ENCODE measurements around the gene RBM23. TPM values are rescaled to one million over a fixed set of nuclear protein-coding genes. Genes with fewer than 3 reads are reported as not detected.
"Not testable (repeated sequence)": the region's sequence is repeated elsewhere in the genome, so short reads cannot be mapped to it uniquely, and the experiment has no call there.

RBM23 gene
- 37.8 TPM for total RNA-seq
- long read RNA-seq, full-length matches to known transcripts: 50 of 75 reads
- long read RNA-seq, partial matches to known transcripts: 8 of 75 reads
- long read RNA-seq, other reads (novel, unspliced or antisense): 17 of 75 reads

DNA sequence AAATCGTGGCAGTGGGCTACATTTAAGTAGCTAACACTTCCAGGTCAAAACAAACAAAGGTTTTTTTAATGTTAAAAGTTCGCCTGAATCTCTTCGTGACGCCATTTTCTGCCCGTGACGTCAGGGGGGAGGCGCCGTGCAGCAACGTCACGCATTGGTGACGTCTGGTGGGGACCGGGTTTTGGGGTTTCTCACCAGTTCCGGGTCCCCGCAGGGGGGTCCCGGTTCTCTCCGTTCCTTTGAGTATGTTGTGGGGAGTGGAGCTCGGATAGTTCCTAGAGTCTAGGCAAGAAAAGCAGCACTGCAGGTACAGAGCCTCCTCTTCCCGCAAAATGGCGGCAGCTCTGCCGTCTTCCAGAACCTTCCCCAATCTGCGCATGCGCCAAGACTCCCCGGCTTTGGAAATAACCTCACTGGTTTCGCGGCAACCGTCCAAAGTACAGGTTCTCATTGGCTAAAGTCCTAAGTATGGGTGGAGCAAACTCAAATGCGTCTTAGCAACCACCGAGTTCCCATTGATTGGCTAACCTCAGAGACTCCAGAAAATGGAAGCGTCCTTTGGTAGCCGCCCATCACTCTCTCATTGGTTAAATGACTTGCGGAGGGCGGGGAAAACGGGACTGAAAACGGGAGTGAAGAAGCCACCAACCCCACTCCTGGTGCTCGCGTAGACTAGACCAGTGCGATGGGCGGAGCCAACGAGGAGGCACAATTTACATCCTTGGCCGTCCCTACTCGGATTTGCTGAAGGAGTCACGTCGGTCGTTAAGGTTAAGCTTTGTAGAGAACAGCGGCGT is at the start of gene RBM23:
Gene RBM23, minus strand, starts transcription at position 346 of the 797 bp plus-strand sequence.
- intact Hi-C loops (cut with DNase I): no loop called here
- ATAC-seq (ENCODE audit: poor library complexity) (peak; percentile 90), DNase-seq (peak; percentile 100)

DNA sequence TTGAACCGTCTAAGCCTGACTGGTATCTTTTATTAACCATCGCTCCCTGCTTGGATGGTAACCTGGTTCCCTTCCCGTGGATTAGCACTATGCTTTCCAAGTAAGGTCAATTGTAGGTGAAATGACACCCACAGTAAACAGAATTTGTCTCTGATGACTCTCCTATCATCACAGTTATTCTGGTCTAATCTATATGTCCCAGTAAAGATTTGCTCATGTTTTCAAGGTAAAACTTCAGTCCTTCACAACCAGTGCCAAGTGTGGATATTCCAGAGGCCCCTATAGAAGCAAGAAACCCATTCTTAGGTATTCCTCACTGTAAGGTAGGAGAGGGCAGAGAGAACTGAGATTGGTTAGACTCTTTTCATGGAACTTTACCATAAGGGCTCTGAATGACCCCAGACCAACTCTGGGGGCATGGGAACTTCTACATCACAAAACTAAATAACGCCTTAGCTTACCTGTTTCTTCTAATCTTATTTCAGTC is 47.9 kb upstream of the RBM23 start:
- ATAC-seq (ENCODE audit: poor library complexity): no peak
- intact Hi-C loops (cut with DNase I): no loop called here
- DNase-seq: no peak

DNA sequence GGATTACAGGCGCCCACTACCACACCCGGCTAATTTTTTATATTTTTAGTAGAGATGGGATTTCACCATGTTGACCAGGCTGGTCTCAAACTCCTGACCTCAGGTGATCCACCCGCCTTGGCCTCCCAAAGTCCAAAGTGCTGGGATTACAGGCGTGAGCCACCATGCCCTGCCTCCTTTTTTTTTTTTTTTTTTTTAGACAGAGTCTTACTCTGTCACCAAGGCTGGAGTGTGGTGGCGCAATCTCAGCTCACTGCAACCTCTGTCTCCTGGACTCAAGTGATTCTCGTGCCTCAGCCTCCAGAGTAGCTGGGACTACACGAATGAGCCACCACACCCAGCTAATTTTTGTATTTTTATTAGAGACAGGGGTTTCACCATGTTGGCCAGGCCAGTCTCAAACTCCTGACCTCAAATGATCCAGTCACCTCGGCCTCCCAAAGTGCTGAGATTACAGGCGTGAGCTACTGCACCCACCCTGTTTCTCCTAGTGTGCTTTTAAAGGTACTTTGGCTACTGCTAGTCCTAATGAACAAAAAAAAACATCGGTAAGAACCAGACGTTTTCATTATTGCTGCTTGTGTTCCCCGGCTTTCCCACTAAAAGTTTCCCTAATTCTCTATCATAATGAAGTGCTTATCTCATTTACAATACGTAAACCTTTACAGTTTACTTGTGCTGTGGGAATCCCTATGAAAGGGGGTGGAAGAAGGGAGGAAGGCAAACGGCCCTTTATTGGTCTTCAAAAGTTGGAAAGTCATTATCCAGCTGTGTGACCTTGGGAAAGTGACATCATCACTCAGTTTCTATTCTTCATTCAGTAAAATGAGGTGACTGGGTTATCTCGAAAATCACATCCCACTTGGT is 47.2 kb upstream of the RBM23 start:
- DNase-seq; intact Hi-C loops (cut with DNase I); ATAC-seq (ENCODE audit: poor library complexity): not testable (repeated sequence)

- ATAC-seq (ENCODE audit: poor library complexity) (no peak), DNase-seq (no peak)
- intact Hi-C loops (cut with DNase I): no loop called here
These were observed 43.2 kb upstream of the RBM23 start for GRCh38 chr14:22962061-22962676.

GRCh38 chr14:22955702-22956569 is 37.0 kb upstream of the RBM23 start:
- no peak for ATAC-seq (ENCODE audit: poor library complexity)
- intact Hi-C loops (cut with DNase I): no loop called here
- no peak for DNase-seq

GRCh38 chr14:22952418-22952817 is 33.5 kb upstream of the RBM23 start:
- intact Hi-C loops (cut with DNase I): no loop called here
- DNase-seq: no peak
- no peak for ATAC-seq (ENCODE audit: poor library complexity)

- intact Hi-C loops (cut with DNase I); ATAC-seq (ENCODE audit: poor library complexity); DNase-seq: not testable (repeated sequence)
These were observed 32.8 kb upstream of the RBM23 start for GRCh38 chr14:22951795-22952194.

- no peak for ATAC-seq (ENCODE audit: poor library complexity)
- DNase-seq: no peak
- intact Hi-C loops (cut with DNase I): no loop called here
These were observed 26.7 kb upstream of the RBM23 start for GRCh38 chr14:22945642-22946041.

- intact Hi-C loops (cut with DNase I): no loop called here
- DNase-seq (no peak), ATAC-seq (ENCODE audit: poor library complexity) (no peak)
These were observed 20.7 kb upstream of the RBM23 start for GRCh38 chr14:22939684-22940083.

GRCh38 chr14:22935156-22935555 is 16.2 kb upstream of the RBM23 start:
- intact Hi-C loops (cut with DNase I): no loop called here
- DNase-seq (no peak), ATAC-seq (ENCODE audit: poor library complexity) (no peak)

- DNase-seq: no peak
- no peak for ATAC-seq (ENCODE audit: poor library complexity)
- intact Hi-C loops (cut with DNase I): no loop called here
These were observed 13.2 kb upstream of the RBM23 start for GRCh38 chr14:22932146-22932545.

DNA sequence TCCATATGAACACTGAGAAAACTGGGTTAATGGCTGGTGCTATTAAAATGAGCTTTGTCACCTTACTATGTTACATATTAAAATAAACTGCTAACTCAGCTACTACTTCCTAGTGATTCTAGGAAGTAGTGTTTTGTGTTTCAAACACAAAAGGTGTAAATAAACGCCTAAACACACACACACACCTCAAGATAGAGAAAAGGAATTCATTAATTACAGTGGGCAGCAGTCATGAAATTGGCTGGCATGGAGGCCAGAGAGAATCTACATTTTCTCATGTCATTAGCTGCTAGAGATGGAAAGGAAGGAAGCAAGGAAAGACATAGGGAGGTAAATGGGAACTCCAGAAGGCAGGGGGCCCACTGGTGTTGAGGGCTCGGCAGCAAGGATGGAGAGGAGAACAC is 11.0 kb upstream of the RBM23 start:
- intact Hi-C loops (cut with DNase I): no loop called here
- ATAC-seq (ENCODE audit: poor library complexity) (peak; percentile 9), DNase-seq (no peak)

GRCh38 chr14:22929104-22929960 is 10.4 kb upstream of the RBM23 start, which contains the start of gene PRMT5:
Gene PRMT5, minus strand, starts transcription at chr14:22929376. Its CDS starts 15 bp downstream, at chr14:22929361.
- DNase-seq: peak; percentile 99
- peak; percentile 96 for ATAC-seq (ENCODE audit: poor library complexity)
- intact Hi-C loops (cut with DNase I): no loop called here

DNA sequence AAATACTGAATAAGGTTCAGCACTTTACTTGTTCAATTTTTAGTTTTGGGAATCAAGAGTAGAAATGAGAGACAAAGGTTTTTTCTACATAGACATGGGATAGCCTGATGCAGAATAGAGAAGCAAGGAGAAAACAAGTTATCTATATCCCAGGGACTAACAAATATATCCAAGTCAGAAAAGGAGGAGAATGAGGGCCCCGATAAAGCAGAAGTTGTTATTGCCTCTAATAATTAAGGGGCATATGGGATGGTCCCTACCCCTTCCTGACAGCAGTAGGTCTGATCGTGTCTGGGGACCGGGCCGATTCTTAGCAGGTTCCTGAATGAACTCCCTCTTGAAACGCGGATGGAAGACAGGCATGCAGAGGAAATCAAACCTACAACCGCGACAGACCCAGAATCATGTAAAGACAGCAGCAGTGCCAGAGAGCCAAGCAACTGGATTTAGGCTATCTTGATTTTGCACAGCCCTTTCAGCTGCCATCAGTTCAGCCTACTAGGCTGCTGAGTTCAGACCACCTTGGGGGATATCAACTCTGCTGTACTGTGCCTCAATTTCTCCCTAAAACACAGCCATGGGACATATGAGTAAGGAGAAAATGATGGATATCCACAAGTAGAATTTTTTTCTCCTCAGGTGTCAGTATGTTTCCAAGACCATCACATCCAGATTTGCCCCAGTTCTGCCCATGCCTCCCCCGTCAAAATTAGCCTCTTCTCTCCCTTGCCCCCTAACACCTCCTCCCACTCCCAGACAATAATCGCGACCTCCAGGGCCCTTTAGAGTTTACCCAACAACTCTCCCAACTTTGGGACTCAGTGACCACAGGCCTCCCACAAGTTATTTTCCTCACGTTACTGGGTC is 9.5 kb upstream of the RBM23 start:
- intact Hi-C loops (cut with DNase I): no loop called here
- DNase-seq (no peak), ATAC-seq (ENCODE audit: poor library complexity) (no peak)

DNA sequence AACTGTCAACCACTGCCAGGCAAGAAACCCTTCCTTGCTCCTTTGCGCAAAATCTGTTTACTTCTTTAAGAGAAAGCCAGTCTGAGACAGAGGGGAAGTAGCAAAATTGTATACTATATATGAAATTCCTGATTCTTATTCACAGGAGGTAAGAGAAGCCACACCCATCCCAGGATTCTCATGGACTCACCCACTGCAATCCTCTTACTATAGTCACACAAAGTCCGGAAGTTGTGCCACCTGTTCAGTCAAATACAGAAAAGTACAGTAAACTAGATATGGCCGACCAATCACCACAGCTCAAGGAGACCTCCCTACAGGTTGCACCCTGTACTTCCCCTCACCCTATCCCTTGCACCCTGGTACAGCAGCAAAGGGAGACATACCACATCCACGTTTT is 7.4 kb upstream of the RBM23 start:
- ATAC-seq (ENCODE audit: poor library complexity): no peak
- intact Hi-C loops (cut with DNase I): no loop called here

GRCh38 chr14:22925513-22925912 is 6.6 kb upstream of the RBM23 start:
- no peak for ATAC-seq (ENCODE audit: poor library complexity)
- no peak for DNase-seq
- intact Hi-C loops (cut with DNase I): no loop called here

More for the DNA sequence above, 7.4 kb upstream of the RBM23 start:
- no peak for DNase-seq
